ENCODE results near the gene ONECUT3. TPM values are rescaled to one million over a fixed set of nuclear protein-coding genes. Genes with fewer than 3 reads are reported as not detected.

Gene ONECUT3
- total RNA-seq, 6 experiments from 2014 or later: not detected

GRCh38 chr19:1725100-1726064 lies 27.9 kb upstream of the ONECUT3 start:
- ATAC-seq (peak; percentile 77 to 92 (median 84)), DNase-seq (peak; percentile 60 to 70 (median 68))
- Histone ChIP-seq H3K4me1 (peaks cover 0 to 4% (median 0%) of the 10 kb centered on the region in 4 donors), H3K4me3 (peak overlapping the region in 2 of 3 donors; percentile 42 to 54), H3K36me3 (no peaks in the 10 kb centered on the region), H3K27ac (no peak overlapping the region), H3K27me3 (peaks cover 0 to 15% of the 10 kb centered on the region in 2 donors), H3K9me3 (no peaks in the 10 kb centered on the region)
- no peak for TF ChIP-seq POLR2A (IDR thresholded peaks at IDR 0.05)
- TF ChIP-seq, protein P1, sequence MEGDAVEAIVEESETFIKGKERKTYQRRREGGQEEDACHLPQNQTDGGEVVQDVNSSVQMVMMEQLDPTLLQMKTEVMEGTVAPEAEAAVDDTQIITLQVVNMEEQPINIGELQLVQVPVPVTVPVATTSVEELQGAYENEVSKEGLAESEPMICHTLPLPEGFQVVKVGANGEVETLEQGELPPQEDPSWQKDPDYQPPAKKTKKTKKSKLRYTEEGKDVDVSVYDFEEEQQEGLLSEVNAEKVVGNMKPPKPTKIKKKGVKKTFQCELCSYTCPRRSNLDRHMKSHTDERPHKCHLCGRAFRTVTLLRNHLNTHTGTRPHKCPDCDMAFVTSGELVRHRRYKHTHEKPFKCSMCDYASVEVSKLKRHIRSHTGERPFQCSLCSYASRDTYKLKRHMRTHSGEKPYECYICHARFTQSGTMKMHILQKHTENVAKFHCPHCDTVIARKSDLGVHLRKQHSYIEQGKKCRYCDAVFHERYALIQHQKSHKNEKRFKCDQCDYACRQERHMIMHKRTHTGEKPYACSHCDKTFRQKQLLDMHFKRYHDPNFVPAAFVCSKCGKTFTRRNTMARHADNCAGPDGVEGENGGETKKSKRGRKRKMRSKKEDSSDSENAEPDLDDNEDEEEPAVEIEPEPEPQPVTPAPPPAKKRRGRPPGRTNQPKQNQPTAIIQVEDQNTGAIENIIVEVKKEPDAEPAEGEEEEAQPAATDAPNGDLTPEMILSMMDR (IDR thresholded peaks at IDR 0.05): peak in 1 of 4 donors; percentile 18
- 23% methylated on average over 14 of the region's 90 CpGs for WGBS (ENCODE audit: insufficient coverage, low coverage, low lambda C conversion rate, missing lambda C conversion rate)
- intact Hi-C loops (cut with DNase I): no loop called here

DNA sequence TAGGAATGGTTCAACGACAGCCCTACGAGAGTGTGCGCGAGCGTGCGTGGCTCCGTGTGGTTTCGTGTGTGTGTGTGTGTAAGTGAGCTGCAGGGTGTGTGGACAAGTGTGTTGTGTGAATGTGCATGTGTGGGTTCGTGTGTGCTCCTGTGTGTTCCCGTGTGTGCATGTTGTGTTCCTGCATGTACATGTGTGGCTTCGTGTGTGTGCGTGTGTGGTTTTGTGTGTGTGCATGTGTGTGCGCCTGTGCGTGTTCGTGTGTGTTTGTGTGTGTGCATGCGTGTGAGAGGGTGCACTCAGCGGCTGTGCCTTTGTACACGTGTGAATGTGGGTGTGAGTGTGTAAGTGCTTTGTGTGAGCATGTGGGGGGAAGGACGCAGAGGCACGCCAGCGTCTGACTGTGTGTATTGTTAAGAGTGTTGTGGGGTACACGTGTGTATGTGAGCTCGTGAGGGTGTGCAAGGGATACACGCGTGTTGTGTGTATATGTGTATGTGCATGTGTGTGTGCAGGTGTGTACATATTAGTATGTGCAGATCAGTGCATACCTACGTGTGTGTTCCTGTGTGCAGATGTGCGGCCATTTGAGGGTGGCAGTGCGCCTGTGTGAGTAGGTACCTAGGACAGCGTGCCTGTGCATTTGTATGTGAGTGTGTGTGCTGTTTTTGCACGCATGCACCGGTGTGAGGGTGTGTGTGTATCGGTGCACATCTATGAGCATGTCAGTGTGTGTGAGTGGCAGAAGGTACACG lies 24.3 kb upstream of the ONECUT3 start:
- no peaks in the 10 kb centered on the region for H3K36me3 ChIP-seq
- DNase-seq: no peak
- peaks cover 0 to 4% (median 0%) of the 10 kb centered on the region in 4 donors for H3K4me1 ChIP-seq
- ATAC-seq: no peak
- intact Hi-C loops (cut with DNase I): no loop called here
- H3K27me3 ChIP-seq: peaks cover 0 to 15% of the 10 kb centered on the region in 2 donors
- 78% methylated on average over 22 of the region's 33 CpGs for WGBS (ENCODE audit: insufficient coverage, low coverage, low lambda C conversion rate, missing lambda C conversion rate)
- TF ChIP-seq, protein P1 (IDR thresholded peaks at IDR 0.05): no peak
- no peak for TF ChIP-seq POLR2A (IDR thresholded peaks at IDR 0.05)
- no peaks in the 10 kb centered on the region for H3K9me3 ChIP-seq
- H3K4me3 ChIP-seq: no peak overlapping the region
- no peak overlapping the region for H3K27ac ChIP-seq

DNA sequence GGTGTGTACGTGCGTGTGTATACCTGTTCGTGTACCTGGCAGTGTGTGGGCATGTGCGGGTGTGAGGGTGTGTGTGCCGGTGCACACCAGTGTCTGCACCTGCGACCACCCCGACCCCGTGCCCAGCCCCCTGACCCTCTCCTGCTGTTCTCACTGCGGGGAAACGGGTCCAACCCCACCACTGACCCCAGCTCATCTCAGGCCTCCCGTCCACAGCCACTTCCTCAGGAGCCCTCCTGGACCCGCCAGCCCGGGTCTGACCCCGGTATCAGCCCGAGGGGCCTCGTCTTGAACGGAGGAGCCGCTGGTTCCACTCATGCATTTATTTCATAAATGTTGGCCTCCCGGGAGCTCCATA lies 23.8 kb upstream of the ONECUT3 start:
- Histone ChIP-seq H3K4me1 (peaks cover 0 to 4% (median 0%) of the 10 kb centered on the region in 4 donors), H3K9me3 (no peaks in the 10 kb centered on the region), H3K27me3 (peaks cover 0 to 15% of the 10 kb centered on the region in 2 donors), H3K4me3 (no peak overlapping the region), H3K27ac (no peak overlapping the region), H3K36me3 (no peaks in the 10 kb centered on the region)
- DNase-seq (no peak), ATAC-seq (no peak)
- intact Hi-C loops (cut with DNase I): no loop called here
- no CpG with 5 or more reads among the region's 19 CpGs for WGBS (ENCODE audit: insufficient coverage, low coverage, low lambda C conversion rate, missing lambda C conversion rate)
- TF ChIP-seq, protein P1 (IDR thresholded peaks at IDR 0.05): no peak
- TF ChIP-seq POLR2A (IDR thresholded peaks at IDR 0.05): no peak

- Histone ChIP-seq H3K4me1 (peaks cover 0 to 4% (median 0%) of the 10 kb centered on the region in 4 donors), H3K4me3 (no peak overlapping the region), H3K9me3 (no peaks in the 10 kb centered on the region), H3K36me3 (no peaks in the 10 kb centered on the region), H3K27me3 (peaks cover 0 to 15% of the 10 kb centered on the region in 2 donors), H3K27ac (no peak overlapping the region)
- ATAC-seq (no peak), DNase-seq (no peak)
- TF ChIP-seq, protein P1 (IDR thresholded peaks at IDR 0.05): no peak
- TF ChIP-seq POLR2A (IDR thresholded peaks at IDR 0.05): no peak
- WGBS (ENCODE audit: insufficient coverage, low coverage, low lambda C conversion rate, missing lambda C conversion rate): 63% methylated on average over 3 of the region's 17 CpGs
- intact Hi-C loops (cut with DNase I): no loop called here
Observed at GRCh38 chr19:1730157-1730556, 23.1 kb upstream of the ONECUT3 start.
